Stimulated activated memory B cell treated with anti-CD40 and anti-IgM and Interleukin-4, amounts not matched to agents 10 μg/mL and 1 μg/mL and 100 μg/mL, for 72 hours (primary cell): ENCODE results near the gene C10orf67.

ENCODE experiments used
- ATAC-seq: fragments of 150-1000 bp; cut with Tn5 transposase; 2 replicates; pipeline ENCODE4 v1.10.0; 2021
- H3K27ac Mint-ChIP-seq: one replicate; pipeline ENCODE4 v1.8.0; 2022; ENCODE audit warnings: mild to moderate bottlenecking, mixed read lengths
- H3K27me3 Mint-ChIP-seq: one replicate; pipeline ENCODE4 v1.8.0; 2022; ENCODE audit warnings: mixed read lengths
- H3K36me3 Mint-ChIP-seq: one replicate; pipeline ENCODE4 v1.8.0; 2022; ENCODE audit warnings: mixed read lengths
- H3K4me1 Mint-ChIP-seq: one replicate; pipeline ENCODE4 v1.8.0; 2022; ENCODE audit warnings: mixed read lengths
- H3K4me3 Mint-ChIP-seq: one replicate; pipeline ENCODE4 v1.8.0; 2022; ENCODE audit warnings: mild to moderate bottlenecking, moderate library complexity, mixed read lengths
- H3K9me3 Mint-ChIP-seq: one replicate; pipeline ENCODE4 v1.8.0; 2022; ENCODE audit warnings: mixed read lengths

The C10orf67 gene

GRCh38 chr10:23345861-23346260 lies 1.3 kb upstream of the C10orf67 start:
- H3K9me3 Mint-ChIP-seq, result peaks cover 6% of the 10 kb centered on the region
- H3K4me1 Mint-ChIP-seq, result peaks cover 16% of the 10 kb centered on the region
- H3K36me3 Mint-ChIP-seq, result no peaks in the 10 kb centered on the region
- ATAC-seq, result no peak
- H3K4me3 Mint-ChIP-seq, result no peak overlapping the region
- no peak overlapping the region for H3K27ac Mint-ChIP-seq
- H3K27me3 Mint-ChIP-seq, result peaks cover 45% of the 10 kb centered on the region

GRCh38 chr10:23343591-23344240 lies 881 bp downstream of the C10orf67 start:
- Mint-ChIP-seq H3K27me3 (peaks cover 45% of the 10 kb centered on the region), H3K9me3 (peaks cover 3% of the 10 kb centered on the region), H3K36me3 (no peaks in the 10 kb centered on the region), H3K4me3 (peak overlapping the region; percentile 85), H3K27ac (no peak overlapping the region), H3K4me1 (peaks cover 16% of the 10 kb centered on the region)
- no peak for ATAC-seq

- no peak overlapping the region for H3K4me3 Mint-ChIP-seq
These were observed 2.2 kb downstream of the C10orf67 start for GRCh38 chr10:23342213-23342884.

GRCh38 chr10:23341004-23341403 lies 3.6 kb downstream of the C10orf67 start:
- Mint-ChIP-seq H3K9me3 (peaks cover 3% of the 10 kb centered on the region), H3K4me3 (no peak overlapping the region), H3K27ac (no peak overlapping the region), H3K4me1 (peaks cover 16% of the 10 kb centered on the region), H3K36me3 (no peaks in the 10 kb centered on the region), H3K27me3 (peaks cover 36% of the 10 kb centered on the region)
- no peak for ATAC-seq

More at GRCh38 chr10:23342213-23342884, 2.2 kb downstream of the C10orf67 start:
- H3K4me1 Mint-ChIP-seq, result peaks cover 16% of the 10 kb centered on the region
- no peak overlapping the region for H3K27ac Mint-ChIP-seq
- H3K9me3 Mint-ChIP-seq, result peaks cover 3% of the 10 kb centered on the region
- peaks cover 37% of the 10 kb centered on the region for H3K27me3 Mint-ChIP-seq
- no peaks in the 10 kb centered on the region for H3K36me3 Mint-ChIP-seq
- ATAC-seq, result no peak

GRCh38 chr10:23340354-23340753 lies 4.2 kb downstream of the C10orf67 start:
- H3K27me3 Mint-ChIP-seq, result peaks cover 33% of the 10 kb centered on the region
- peaks cover 16% of the 10 kb centered on the region for H3K4me1 Mint-ChIP-seq
- ATAC-seq, result no peak
- H3K9me3 Mint-ChIP-seq, result peaks cover 3% of the 10 kb centered on the region
- no peak overlapping the region for H3K27ac Mint-ChIP-seq
- no peak overlapping the region for H3K4me3 Mint-ChIP-seq
- H3K36me3 Mint-ChIP-seq, result no peaks in the 10 kb centered on the region

GRCh38 chr10:23338886-23339285 lies 5.7 kb downstream of the C10orf67 start:
- no peak overlapping the region for H3K27ac Mint-ChIP-seq

GRCh38 chr10:23338155-23338828 lies 6.3 kb downstream of the C10orf67 start:
- H3K36me3 Mint-ChIP-seq, result no peaks in the 10 kb centered on the region
- no peak for ATAC-seq
- H3K27me3 Mint-ChIP-seq, result peaks cover 13% of the 10 kb centered on the region
- peaks cover 8% of the 10 kb centered on the region for H3K4me1 Mint-ChIP-seq
- no peak overlapping the region for H3K27ac Mint-ChIP-seq
- no peak overlapping the region for H3K4me3 Mint-ChIP-seq
- peaks cover 3% of the 10 kb centered on the region for H3K9me3 Mint-ChIP-seq

More at GRCh38 chr10:23338886-23339285, 5.7 kb downstream of the C10orf67 start:
- peaks cover 18% of the 10 kb centered on the region for H3K27me3 Mint-ChIP-seq
- no peaks in the 10 kb centered on the region for H3K36me3 Mint-ChIP-seq
- peaks cover 3% of the 10 kb centered on the region for H3K9me3 Mint-ChIP-seq
- H3K4me3 Mint-ChIP-seq, result no peak overlapping the region
- no peak for ATAC-seq
- H3K4me1 Mint-ChIP-seq, result peaks cover 8% of the 10 kb centered on the region

GRCh38 chr10:23337616-23338015 lies 7.0 kb downstream of the C10orf67 start:
- Mint-ChIP-seq H3K27ac (no peak overlapping the region), H3K9me3 (peaks cover 3% of the 10 kb centered on the region), H3K4me3 (no peak overlapping the region), H3K36me3 (no peaks in the 10 kb centered on the region), H3K27me3 (peaks cover 9% of the 10 kb centered on the region), H3K4me1 (peaks cover 8% of the 10 kb centered on the region)
- no peak for ATAC-seq

GRCh38 chr10:23331567-23332301 lies 12.9 kb downstream of the C10orf67 start:
- Mint-ChIP-seq H3K27ac (no peak overlapping the region), H3K4me3 (no peak overlapping the region), H3K4me1 (no peaks in the 10 kb centered on the region), H3K9me3 (no peaks in the 10 kb centered on the region), H3K27me3 (peaks cover 4% of the 10 kb centered on the region), H3K36me3 (no peaks in the 10 kb centered on the region)
- ATAC-seq, result no peak

- H3K27me3 Mint-ChIP-seq, result peaks cover 11% of the 10 kb centered on the region
- H3K36me3 Mint-ChIP-seq, result no peaks in the 10 kb centered on the region
- no peak for ATAC-seq
- H3K4me1 Mint-ChIP-seq, result no peaks in the 10 kb centered on the region
- no peaks in the 10 kb centered on the region for H3K9me3 Mint-ChIP-seq
- H3K27ac Mint-ChIP-seq, result no peak overlapping the region
- H3K4me3 Mint-ChIP-seq, result no peak overlapping the region
These were observed 13.6 kb downstream of the C10orf67 start for GRCh38 chr10:23330948-23331347.

- Mint-ChIP-seq H3K36me3 (no peaks in the 10 kb centered on the region), H3K9me3 (no peaks in the 10 kb centered on the region), H3K27me3 (peaks cover 49% of the 10 kb centered on the region), H3K4me1 (no peaks in the 10 kb centered on the region), H3K27ac (no peak overlapping the region), H3K4me3 (no peak overlapping the region)
- ATAC-seq, result no peak
These were observed 17.9 kb downstream of the C10orf67 start for GRCh38 chr10:23326544-23327307.

- Mint-ChIP-seq H3K36me3 (no peaks in the 10 kb centered on the region), H3K4me1 (no peaks in the 10 kb centered on the region), H3K27me3 (peaks cover 50% of the 10 kb centered on the region), H3K9me3 (no peaks in the 10 kb centered on the region), H3K27ac (no peak overlapping the region), H3K4me3 (no peak overlapping the region)
- no peak for ATAC-seq
These were observed 19.5 kb downstream of the C10orf67 start for GRCh38 chr10:23325132-23325531.

- Mint-ChIP-seq H3K4me1 (peaks cover 7% of the 10 kb centered on the region), H3K9me3 (no peaks in the 10 kb centered on the region), H3K36me3 (no peaks in the 10 kb centered on the region), H3K27me3 (peaks cover 50% of the 10 kb centered on the region), H3K4me3 (no peak overlapping the region), H3K27ac (no peak overlapping the region)
- ATAC-seq, result no peak
These were observed 20.2 kb downstream of the C10orf67 start for GRCh38 chr10:23324351-23324750.

GRCh38 chr10:23322082-23322481 lies 22.5 kb downstream of the C10orf67 start:
- Mint-ChIP-seq H3K27ac (no peak overlapping the region), H3K4me1 (peaks cover 7% of the 10 kb centered on the region), H3K27me3 (peaks cover 67% of the 10 kb centered on the region), H3K36me3 (no peaks in the 10 kb centered on the region), H3K9me3 (no peaks in the 10 kb centered on the region), H3K4me3 (no peak overlapping the region)
- ATAC-seq, result no peak
